ENCODE results near the gene LIPI. TPM values are rescaled to one million over a fixed set of nuclear protein-coding genes. Genes with fewer than 3 reads are reported as not detected.

The LIPI gene
- polyA plus RNA-seq, 1 donor (not counting 4 experiments of a cell fraction or from before 2014, with no cell fraction given) = not detected

DNA sequence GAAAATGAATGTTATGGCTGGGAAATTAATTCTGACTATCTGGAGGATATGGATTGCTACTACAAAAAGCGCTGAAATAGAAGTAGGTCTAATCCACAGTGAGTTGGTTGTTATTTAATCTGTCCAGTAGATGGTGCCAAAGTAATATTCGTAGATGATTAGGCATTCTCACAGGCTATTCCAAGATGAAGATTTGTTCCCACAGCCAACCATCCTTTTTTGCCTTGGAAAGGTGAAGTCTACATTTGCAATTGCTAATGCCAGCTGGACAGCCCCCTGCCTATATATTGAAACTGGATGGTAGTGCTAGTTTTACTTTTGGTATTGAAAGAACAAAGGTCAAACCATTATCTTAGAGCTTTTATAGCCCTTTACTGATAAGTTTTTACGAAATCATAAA lies 49.0 kb upstream of the LIPI start:
- H3K4me2 ChIP-seq (ENCODE audit: control insufficient read depth, extremely low read depth, insufficient read depth, low read depth, low read length) = no peak overlapping the region
- no peaks in the 10 kb centered on the region for H3K36me3 ChIP-seq (ENCODE audit: control insufficient read depth in 2 of 2, extremely low read depth in 1 of 2, insufficient read depth in 2 of 2, low read length in 2 of 2)
- no peaks in the 10 kb centered on the region for H3K4me1 ChIP-seq (ENCODE audit: control insufficient read depth, extremely low read depth, insufficient read depth, low read length)
- H3K9ac ChIP-seq (ENCODE audit: control insufficient read depth, extremely low read depth, insufficient read depth, low read length) = no peak overlapping the region
- H2AFZ ChIP-seq (ENCODE audit: control insufficient read depth, low read length) = no peak overlapping the region
- DNase-seq (ENCODE audit: low read depth, low spot score) (no peak), FAIRE-seq (no peak)
- H3K9me1 ChIP-seq (ENCODE audit: control insufficient read depth, extremely low read depth, insufficient read depth, low read length) = no peaks in the 10 kb centered on the region
- no peaks in the 10 kb centered on the region for H4K20me1 ChIP-seq (ENCODE audit: control insufficient read depth, extremely low read depth, insufficient read depth, low read length)
- TF ChIP-seq EZH2 (IDR thresholded peaks at IDR 0.05; ENCODE audit: low read length) = no peak
- TF ChIP-seq, protein P1, sequence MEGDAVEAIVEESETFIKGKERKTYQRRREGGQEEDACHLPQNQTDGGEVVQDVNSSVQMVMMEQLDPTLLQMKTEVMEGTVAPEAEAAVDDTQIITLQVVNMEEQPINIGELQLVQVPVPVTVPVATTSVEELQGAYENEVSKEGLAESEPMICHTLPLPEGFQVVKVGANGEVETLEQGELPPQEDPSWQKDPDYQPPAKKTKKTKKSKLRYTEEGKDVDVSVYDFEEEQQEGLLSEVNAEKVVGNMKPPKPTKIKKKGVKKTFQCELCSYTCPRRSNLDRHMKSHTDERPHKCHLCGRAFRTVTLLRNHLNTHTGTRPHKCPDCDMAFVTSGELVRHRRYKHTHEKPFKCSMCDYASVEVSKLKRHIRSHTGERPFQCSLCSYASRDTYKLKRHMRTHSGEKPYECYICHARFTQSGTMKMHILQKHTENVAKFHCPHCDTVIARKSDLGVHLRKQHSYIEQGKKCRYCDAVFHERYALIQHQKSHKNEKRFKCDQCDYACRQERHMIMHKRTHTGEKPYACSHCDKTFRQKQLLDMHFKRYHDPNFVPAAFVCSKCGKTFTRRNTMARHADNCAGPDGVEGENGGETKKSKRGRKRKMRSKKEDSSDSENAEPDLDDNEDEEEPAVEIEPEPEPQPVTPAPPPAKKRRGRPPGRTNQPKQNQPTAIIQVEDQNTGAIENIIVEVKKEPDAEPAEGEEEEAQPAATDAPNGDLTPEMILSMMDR (optimal IDR thresholded peaks at IDR 0.05 in 1 of 3, IDR thresholded peaks at IDR 0.05 in 1 of 3, conservative IDR thresholded peaks at IDR 0.05 in 1 of 3; ENCODE audit: extremely low read depth in 1 of 3, insufficient read depth in 2 of 3, low read length in 3 of 3) = peak in 2 of 3 experiments; percentile 38 to 42
- H3K4me3 ChIP-seq (ENCODE audit: control insufficient read depth in 2 of 3, extremely low read depth in 1 of 3, insufficient read depth in 2 of 3, low read depth in 1 of 3, low read length in 3 of 3) = no peak overlapping the region
- no peaks in the 10 kb centered on the region for H3K27me3 ChIP-seq (ENCODE audit: control insufficient read depth, extremely low read depth, insufficient read depth, low read length)
- no peaks in the 10 kb centered on the region for H3K79me2 ChIP-seq (ENCODE audit: control insufficient read depth, insufficient read depth, low read length)
- H3K9me3 ChIP-seq (ENCODE audit: control insufficient read depth, low read depth, low read length) = no peaks in the 10 kb centered on the region
- H3K27ac ChIP-seq (ENCODE audit: control insufficient read depth, insufficient read depth, low read length) = no peak overlapping the region
- dilution Hi-C loops (cut with MboI; ENCODE audit: extremely low pct_ligation_motif_present, low sequenced_read_pairs) = no loop called here

DNA sequence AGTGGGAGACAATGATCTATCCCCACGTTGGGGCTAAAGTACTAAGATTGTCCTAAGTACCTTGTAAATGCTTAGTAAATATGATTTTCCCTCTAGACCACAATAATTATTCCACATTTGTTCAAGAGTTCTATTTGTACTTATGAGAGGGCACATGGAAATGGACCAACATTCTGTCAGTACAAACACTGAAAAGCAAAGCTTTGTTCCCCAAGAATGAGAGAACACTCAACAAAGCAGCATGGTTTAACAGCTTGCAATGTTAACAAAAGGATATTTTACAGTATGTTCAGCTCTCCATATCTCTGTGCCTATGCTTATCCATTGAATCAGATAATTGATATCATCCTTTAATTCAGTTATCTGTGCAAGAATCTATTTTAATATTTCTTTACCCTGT lies 40.6 kb upstream of the LIPI start:
- H3K4me3 ChIP-seq (ENCODE audit: control insufficient read depth in 2 of 3, extremely low read depth in 1 of 3, insufficient read depth in 2 of 3, low read depth in 1 of 3, low read length in 3 of 3) = no peak overlapping the region
- H3K36me3 ChIP-seq (ENCODE audit: control insufficient read depth in 2 of 2, extremely low read depth in 1 of 2, insufficient read depth in 2 of 2, low read length in 2 of 2) = no peaks in the 10 kb centered on the region
- no peaks in the 10 kb centered on the region for H3K9me1 ChIP-seq (ENCODE audit: control insufficient read depth, extremely low read depth, insufficient read depth, low read length)
- TF ChIP-seq EZH2 (IDR thresholded peaks at IDR 0.05; ENCODE audit: low read length) = no peak
- TF ChIP-seq, protein P1 (optimal IDR thresholded peaks at IDR 0.05 in 1 of 3, IDR thresholded peaks at IDR 0.05 in 1 of 3, conservative IDR thresholded peaks at IDR 0.05 in 1 of 3; ENCODE audit: extremely low read depth in 1 of 3, insufficient read depth in 2 of 3, low read length in 3 of 3) = no peak
- no peak overlapping the region for H3K27ac ChIP-seq (ENCODE audit: control insufficient read depth, insufficient read depth, low read length)
- no peak overlapping the region for H3K4me2 ChIP-seq (ENCODE audit: control insufficient read depth, extremely low read depth, insufficient read depth, low read depth, low read length)
- no peaks in the 10 kb centered on the region for H4K20me1 ChIP-seq (ENCODE audit: control insufficient read depth, extremely low read depth, insufficient read depth, low read length)
- dilution Hi-C loops (cut with MboI; ENCODE audit: extremely low pct_ligation_motif_present, low sequenced_read_pairs) = no loop called here
- H3K79me2 ChIP-seq (ENCODE audit: control insufficient read depth, insufficient read depth, low read length) = no peaks in the 10 kb centered on the region
- no peak overlapping the region for H3K9ac ChIP-seq (ENCODE audit: control insufficient read depth, extremely low read depth, insufficient read depth, low read length)
- no peaks in the 10 kb centered on the region for H3K4me1 ChIP-seq (ENCODE audit: control insufficient read depth, extremely low read depth, insufficient read depth, low read length)
- FAIRE-seq (no peak), DNase-seq (ENCODE audit: low read depth, low spot score) (no peak)
- H2AFZ ChIP-seq (ENCODE audit: control insufficient read depth, low read length) = no peak overlapping the region
- H3K9me3 ChIP-seq (ENCODE audit: control insufficient read depth, low read depth, low read length) = no peaks in the 10 kb centered on the region
- no peaks in the 10 kb centered on the region for H3K27me3 ChIP-seq (ENCODE audit: control insufficient read depth, extremely low read depth, insufficient read depth, low read length)
